Measurements from ENCODE around the gene TSPAN9. TPM values are rescaled to one million over a fixed set of nuclear protein-coding genes. Genes with fewer than 3 reads are reported as not detected.

TSPAN9 gene
- total RNA-seq, 1 donor from 2014 or later, result 43.7 TPM

DNA sequence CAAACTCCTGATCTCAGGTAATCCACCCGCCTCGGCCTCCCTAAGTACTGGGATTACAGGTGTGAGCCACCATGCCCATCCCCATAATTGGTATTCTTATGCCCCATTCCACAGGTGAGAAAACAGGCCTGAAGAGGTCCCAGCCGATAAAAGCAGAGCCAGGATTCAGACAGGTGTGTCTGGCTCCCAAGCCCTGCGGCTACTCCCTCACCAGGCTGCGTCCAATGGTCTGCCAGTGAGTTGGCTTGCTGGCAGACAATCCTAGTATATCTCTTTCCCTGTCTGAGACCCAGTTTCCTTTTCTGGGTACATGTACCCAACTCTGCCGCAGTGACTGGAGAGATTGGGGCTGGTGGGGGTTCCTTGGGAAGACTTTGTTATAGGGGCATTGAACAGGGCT lies 1.9 kb upstream of the TSPAN9 start:
- no peak for ATAC-seq
- DNase-seq (ENCODE audit: low spot score), result no peak

DNA sequence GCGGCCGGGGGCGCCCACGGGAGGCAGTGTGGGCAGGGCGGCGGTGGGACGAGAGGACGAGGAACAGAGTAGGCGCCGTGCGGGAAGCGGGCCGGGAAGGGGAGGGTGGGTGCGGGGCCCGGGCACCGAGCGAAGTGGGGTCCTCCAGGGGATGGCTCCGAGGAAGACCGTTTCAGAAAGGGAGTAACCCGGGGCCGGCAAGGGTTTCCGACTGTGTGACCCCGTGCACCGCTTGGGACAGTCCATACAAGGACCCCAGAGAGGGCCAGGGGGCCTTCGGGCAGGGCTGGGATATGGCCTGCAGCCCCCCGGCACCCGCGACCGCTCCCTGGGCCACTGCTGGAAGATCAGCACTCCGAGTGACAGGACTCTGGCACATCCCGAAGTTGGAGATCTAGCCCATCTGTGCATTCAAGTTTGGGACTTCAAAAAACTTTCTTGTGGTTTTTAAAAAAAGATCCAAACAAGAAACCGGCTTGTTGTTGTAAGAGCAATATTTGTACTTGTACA lies 448 bp downstream of the TSPAN9 start:
- ATAC-seq, result peak; percentile 10
- no peak for DNase-seq (ENCODE audit: low spot score)

DNA sequence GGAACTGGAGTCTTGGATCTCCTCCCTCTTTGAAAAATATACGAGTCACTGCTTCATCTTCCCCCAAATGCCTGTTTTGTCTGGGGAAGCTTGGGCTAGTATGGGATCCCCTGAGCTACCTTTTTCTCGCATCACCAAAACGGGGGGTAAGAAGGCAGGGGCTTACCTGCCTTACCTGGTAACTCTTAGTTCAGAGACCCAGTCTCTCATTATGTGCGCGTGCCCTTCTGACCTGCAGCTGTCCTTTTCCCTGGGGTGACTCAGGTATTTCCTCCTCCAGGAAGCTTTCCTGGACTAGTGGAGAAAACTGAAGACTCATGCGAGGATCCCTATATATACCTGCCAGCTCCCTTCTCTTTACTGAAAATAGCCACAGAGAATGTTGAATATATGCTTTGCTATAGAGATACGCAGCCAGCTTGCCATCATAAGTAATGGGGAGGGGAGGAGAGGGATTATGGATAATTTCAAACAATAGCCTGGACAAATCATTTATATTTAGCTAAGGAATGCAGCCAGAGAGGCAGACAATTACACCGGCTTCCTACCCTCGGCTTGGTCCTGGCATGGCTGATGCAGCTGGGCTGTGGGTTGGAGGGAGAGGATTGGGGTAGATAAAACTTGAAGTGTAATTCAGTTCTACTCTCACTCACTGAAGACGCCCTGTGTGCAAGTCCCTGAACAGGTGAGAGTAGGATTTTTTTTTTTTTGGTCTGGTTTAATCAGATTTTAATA lies 1.1 kb downstream of the TSPAN9 start:
- ATAC-seq, result no peak
- no peak for DNase-seq (ENCODE audit: low spot score)

DNA sequence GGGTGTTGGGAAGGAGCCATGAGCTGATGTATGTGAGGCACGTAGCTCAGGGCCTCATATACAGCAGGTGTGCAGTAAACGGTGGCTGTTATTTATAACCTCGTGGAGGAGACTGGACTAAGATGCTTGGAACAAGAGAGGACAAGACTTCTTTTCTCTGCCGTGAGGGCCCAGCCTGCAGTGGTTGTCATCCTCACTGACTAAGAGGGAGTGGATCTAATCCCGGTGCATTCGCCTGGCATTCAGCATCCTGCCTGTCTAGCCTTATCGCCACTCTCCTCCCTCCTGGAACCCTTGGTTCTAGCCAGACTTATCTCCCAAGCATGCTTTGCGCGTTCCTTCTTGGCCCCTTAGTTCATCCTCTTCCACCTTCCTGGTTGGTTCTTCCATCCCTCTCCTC lies 3.9 kb downstream of the TSPAN9 start:
- ATAC-seq, result no peak
- no peak for DNase-seq (ENCODE audit: low spot score)

DNA sequence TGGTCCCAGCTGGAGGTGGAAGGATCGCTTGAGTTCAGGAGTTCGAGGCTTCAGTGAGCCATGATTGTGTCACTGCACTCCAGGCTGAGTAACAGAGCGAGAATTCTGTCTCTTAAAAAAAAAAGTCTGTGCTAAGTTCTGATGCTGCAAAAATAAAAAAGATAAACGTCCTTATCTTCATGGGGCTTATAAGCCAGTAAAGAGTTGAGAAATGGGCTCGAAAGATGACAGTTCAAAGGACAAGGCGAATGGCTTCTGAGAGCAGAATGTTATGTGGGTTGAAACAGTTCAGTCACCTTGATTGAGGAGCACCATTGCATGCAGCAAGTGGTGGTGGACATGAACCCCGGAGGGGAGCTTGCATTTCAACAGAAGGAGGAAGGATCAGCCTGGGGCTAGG lies 4.7 kb downstream of the TSPAN9 start:
- no peak for ATAC-seq

DNA sequence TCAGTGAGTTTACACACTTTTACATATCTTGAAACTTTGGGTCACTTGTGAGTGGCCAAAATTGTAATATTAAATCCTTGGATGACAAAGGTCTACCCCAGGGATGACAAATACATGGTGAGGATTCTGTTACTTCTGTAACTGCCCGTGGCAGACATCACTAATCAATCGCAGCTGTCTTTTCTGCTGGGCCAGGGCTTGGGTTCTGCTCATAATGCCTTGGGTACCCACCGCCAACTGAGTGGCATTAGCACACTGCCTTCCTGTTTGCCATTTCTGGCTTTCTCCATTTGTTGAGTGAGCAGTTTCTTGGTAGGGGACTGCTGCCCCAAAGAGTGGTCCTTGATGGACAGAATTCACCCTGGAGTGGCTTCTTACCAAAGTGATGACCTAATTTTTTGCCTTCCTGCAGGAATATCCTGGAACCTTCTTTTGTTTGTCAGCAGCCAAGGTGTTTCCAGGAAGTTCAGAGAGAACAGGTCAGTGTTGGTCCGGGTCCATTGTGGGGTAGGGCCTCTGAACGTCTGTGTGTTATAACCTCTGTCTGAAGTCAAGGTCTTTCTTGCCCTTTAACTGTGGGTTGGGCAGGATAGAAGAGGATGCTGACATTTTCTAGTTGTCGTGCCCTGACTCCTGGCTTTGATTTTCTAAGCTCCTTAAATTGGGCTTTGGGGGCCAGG lies 6.2 kb downstream of the TSPAN9 start:
- DNase-seq (ENCODE audit: low spot score), result no peak
- no peak for ATAC-seq

More for the DNA sequence above, 4.7 kb downstream of the TSPAN9 start:
- no peak for DNase-seq (ENCODE audit: low spot score)

DNA sequence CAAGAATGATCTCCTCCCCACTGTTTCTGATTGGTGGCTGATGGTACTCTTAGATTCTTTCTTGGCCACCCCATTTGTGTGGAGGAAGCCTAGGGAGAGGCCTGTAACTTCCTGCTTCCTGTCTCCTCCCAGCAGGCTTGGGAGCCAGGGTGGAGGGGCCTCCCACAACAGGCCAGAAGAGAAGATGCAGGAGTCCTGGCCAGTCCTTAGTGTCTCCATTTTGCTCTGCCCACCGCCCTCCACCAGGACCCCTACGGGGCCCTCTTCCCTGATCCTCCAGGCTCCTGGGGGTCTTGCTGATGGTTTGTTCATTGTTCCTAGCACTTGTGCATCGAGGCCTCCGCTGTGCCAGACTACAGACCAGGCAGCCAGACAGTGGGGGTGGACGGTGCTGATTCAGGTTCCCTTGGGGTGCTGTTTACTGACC lies 6.8 kb downstream of the TSPAN9 start:
- peak; percentile 60 for DNase-seq (ENCODE audit: low spot score)
- peak; percentile 40 for ATAC-seq

DNA sequence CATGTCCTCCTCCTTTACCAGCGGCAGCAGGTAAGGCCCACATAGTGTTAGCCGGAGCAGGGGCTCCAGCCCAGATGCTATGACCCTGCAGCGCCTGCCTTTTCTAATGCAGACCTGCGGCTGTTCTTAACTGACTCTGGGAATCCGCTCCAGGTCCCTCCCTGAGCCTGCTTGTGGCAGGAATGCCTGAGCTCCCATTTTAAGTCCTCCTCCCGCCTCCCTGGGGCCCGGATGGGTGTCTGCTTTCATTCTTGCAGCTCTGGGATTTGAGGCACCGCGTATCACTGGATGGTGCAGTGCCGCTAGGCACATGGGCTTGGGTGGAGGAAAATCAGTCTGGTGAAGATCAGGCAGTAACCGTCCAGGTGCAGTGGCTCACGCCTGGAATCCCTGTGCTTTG lies 7.6 kb downstream of the TSPAN9 start:
- DNase-seq (ENCODE audit: low spot score) (no peak), ATAC-seq (peak; percentile 3)

DNA sequence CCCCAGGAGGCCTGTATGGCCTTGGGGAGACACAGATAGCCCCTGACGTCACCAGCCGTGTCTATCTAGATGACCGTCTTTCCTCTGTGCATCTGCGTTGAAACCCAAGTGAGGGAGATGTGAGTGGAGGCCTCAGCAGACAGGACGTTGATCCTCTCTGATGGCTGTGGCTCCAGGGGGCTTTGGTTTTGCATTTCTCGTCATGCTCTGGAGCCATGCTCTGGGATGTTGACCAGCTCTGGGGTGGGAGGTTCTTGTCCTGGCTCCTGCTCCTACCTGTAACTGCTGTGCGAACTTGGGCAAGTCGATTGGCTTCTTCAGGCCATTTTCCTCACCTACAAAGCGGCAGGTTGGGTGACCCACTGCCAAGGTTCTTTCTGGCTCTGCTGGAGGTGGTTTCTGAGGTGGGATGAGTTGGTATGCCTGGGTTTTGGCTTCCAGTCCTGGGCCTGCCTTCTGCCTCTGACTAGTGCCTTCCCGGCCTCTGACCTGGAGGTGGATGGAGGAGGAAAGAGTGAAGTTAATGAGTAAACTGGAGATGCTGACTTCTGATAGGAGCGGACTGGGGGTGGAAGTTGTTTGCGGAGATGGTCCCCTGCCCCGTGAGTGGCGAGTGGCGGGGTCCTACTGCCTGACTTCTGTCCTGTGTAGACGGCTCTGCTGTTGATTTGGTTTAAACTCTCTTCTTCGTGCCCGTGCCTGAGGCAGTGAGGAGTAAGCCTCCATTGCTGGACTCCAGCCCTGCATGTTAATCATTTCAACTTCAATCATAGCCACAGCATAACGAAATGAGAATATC lies 8.4 kb downstream of the TSPAN9 start:
- DNase-seq (ENCODE audit: low spot score), result peak; percentile 90
- ATAC-seq, result peak; percentile 77

DNA sequence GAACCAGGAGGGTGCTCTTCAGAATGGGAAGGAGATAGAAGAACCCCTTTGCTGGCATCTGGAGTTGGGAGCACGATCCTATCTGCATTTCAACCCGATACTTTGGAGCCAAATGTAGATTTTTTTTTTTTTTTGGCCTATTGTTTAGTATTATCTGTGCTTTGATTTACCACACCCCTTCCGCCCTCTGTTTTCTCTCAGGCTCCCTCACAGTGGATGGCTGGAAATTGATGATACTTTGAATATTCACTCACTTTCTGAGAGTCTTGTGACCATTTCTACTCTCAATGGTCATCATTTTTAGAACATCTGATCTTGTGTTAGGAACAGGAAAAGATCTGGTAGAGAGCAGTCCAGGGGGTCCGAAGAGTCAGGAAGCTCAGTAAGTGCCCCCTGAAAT lies 9.0 kb downstream of the TSPAN9 start:
- DNase-seq (ENCODE audit: low spot score), result no peak
- ATAC-seq, result no peak

DNA sequence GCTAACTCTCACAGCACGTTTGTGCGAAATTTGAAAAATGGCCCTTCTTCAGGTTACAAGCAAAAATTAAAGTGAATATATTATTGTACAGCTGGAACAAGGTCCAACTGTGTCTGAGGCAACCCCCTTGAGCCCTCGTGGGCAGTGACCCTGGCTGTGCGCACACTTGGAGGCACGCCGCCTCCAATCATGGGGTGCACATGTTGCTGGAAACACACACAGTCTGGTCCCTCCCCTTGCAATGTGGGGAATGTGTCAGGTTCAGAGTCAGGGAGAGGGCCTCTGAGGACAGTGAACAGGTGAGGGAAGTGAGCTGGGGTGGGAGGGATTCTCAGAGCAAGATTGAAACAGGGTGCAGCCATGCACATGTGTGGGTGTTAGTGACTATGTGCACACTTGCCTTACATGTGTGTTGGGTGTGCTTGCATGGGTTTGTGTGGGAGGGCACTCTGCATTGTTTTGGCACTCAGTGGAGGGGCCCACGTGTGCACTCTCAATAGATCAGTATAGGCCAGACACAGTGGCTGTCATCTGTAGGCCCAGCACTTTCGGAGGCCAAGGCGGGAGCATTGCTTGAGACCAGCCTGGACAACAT lies 9.6 kb downstream of the TSPAN9 start:
- ATAC-seq (peak; percentile 49), DNase-seq (ENCODE audit: low spot score) (peak; percentile 85)

DNA sequence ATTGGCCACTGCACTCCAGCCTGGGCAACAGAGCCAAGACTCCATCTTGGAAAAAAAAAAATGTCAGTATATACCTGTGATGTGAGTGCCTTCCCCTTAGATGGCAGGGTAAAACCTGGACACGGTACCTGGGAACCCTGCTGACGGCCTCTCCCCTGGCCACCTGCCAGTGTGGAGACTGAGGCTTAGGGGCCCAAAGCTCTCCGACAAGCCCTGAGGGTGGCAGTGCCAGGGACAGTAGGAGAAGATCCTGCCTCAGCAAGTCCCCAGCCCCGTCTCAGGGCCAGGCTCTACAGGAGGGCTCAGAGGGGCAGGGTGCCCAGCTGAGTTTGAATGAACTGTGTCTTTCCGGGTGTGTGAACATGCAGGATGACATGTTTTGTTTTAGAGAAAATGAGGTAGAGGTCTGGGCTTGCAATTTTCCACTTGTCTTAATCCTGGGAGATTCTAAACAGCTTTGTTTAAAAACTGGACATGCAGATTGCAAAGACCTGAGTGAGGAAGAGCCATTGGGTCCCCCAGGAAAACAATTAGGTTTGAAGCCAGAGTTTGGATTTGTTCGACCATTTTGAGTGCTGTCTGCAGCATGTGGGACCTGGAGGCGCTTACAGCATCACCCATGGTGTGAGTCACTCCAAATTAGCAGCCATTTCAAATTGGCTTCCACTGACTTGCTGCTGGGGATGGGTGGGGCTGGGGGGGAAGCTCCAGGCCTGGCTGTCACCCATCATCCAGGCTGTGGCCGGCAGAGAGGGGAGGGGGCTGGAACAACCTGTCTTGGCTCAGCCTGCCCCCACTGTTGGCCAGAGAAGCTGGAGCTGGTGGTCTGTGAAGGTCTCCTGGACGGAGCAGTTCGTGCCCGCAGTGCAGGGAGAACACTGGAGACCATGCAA lies 10.8 kb downstream of the TSPAN9 start:
- DNase-seq (ENCODE audit: low spot score) (no peak), ATAC-seq (no peak)

DNA sequence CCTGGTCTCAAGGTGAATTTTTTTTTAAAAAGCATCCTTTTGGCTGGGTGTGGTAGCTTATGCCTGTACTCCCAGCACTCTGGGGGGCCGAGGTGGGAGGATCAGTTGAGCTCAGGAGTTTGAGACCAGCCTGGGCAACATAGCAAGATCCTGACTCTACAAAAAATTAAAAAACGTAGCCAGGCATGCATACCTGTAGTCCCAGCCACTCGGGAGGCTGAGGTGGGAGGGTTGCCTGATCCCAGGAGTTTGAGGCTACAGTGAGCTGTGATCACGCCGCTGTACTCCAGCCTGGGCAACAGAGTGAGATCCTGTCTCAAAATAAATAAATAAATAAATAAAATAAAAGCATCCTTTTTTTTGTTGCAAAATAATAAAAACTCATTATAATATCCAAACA lies 12.4 kb downstream of the TSPAN9 start:
- DNase-seq (ENCODE audit: low spot score) (no peak), ATAC-seq (no peak)

DNA sequence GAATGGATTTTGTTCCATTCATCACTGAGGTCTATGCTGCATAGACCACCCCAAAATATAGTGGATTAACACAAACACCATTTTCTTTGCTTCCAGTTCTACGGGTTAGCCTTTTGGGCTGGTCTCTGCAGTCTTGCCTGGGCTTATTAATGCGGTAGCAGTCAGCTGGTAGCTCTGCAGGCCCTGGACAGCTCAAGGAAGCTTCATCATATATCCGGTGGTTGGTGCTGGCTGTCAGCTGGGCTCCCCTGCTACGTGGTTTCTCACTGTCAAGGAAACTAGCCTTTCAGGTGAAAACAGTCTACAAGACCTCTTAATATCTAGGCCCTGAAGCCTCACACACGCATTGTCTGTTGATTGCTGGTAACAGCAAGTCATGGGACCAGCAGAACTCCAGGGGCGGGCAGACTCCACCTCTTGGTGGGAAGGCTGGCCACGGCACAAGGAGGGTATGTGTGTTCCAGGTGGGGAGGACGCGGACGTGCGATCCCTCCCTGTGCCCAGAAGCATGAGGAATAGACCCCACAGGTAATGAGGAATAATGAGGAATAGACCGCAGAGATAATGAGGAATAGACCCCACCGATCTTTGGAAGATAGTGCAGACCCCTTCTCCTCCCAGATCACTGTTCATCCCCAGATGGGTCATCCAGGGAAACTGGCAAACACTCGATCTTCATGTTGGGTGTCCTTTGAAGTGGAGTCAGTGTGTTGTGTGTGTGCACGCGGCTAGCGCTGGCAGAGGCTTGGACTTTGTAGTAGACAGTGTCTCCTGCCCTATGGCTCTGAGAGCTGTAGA lies 13.3 kb downstream of the TSPAN9 start:
- DNase-seq (ENCODE audit: low spot score) (peak; percentile 86), ATAC-seq (peak; percentile 74)

DNA sequence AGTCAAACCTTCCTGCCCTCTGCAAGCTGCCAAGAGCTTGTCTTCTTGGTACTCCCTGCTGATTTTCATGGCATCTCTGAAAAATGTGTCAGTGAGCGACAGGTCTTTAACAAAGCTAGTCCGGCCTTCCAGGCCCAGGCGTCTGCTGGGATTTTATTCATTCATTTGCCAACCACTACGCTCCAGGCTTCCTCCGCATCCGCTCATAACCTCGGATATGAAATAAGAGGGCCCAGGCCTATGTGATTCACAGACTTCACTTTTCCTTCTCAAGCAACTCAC lies 13.8 kb downstream of the TSPAN9 start:
- ATAC-seq, result no peak
- no peak for DNase-seq (ENCODE audit: low spot score)

DNA sequence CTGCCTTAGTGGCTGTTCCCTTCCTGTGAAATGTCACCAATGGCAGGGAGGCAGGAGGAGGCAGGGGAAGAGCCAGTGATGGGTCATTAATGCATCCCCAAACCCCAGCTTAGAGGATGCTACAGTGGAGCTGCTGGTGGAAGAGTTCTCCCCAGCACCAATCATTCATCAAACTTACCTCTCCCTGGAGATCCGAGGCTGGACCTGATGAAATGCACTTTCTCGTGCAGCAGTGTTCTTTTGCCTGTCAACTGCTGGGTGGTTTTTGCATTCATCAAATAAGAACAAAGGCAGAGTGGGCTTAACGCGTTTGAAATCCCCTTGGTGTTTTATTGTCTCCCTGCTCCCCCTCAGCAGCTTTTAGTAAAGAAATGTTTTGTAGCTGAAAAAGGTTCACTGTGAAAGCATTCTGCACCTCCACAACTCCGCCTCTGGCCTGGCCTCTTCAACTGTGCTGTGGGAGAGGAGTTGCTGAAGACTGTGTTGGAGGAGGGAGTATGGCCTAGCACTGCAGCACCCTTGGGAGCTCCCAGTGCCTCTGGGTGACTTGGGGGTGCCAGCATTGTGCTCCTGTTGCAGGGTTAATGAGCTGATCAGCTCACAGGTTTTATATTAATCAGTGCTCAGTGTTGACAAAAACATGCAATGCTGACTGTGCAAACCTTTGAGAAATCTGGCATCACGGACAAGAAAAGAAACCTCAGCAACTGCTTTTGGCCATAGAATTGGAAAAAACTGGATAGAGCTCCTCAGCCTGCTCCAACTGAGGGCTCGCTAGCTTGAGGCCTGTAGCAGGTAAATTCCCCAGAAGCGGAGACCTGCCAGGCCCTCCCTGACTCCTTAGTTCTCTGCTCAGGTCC lies 14.4 kb downstream of the TSPAN9 start:
- ATAC-seq (peak; percentile 64), DNase-seq (ENCODE audit: low spot score) (peak; percentile 58)

DNA sequence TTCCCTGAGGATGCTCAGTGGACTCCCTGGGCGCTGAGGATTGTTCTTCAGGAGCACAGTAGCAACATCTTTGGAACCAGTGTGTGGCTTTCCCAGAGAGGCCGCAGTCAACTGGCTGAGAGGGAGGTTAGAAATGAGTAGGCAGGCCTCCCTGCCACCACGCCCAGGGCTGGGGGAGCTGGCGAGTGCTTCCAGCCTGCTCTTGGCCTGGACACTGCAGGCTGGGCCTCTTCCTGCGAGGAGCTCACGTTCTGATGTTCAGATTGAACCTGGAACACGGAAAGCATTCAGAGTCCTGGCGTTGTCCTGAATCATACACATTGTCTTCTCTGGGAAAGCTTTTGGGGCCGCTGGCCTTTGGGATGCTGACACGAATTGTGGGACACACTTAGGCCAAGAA lies 15.6 kb downstream of the TSPAN9 start:
- DNase-seq (ENCODE audit: low spot score) (no peak), ATAC-seq (no peak)

DNA sequence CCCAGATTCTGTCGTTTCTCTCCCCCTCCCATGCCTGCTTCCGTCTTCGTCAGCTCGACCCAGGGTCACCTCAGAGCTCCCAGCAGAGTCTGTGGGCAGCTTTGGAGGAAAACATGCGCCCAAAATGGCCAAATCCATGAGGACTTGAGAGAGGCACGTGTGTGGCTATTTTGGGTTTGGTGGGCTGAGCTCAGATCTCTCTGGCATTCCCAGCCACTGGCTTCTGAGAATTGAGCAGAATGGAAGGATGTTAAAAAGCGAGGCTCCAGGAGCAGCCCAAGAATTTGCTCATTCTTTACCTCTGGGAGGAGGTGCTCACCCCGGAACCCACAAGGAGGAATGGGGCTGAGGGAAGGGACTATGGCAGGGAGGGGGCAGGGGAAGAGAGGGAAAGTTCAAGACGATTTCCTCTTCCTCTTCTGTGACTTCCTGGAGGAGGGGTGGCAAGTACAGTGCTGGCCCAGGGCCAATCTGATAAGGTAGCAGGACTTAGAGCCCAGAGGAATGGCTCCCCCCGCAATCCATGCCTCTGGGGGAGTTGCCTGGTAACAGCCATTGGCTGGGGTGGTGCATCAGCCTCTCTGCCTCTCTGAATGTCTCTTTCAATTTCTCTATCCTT lies 20.1 kb downstream of the TSPAN9 start:
- ATAC-seq (peak; percentile 80), DNase-seq (ENCODE audit: low spot score) (peak; percentile 79)
